ENCODE measurements around the gene IKBIP. TPM values are rescaled to one million over a fixed set of nuclear protein-coding genes. Genes with fewer than 3 reads are reported as not detected.
"Not testable (repeated sequence)": the region's sequence is repeated elsewhere in the genome, so short reads cannot be mapped to it uniquely, and the experiment has no call there.

The IKBIP gene
- total and polyA plus RNA-seq, 4 donors, result 14.9 to 26.6 (median 15.5) TPM

DNA sequence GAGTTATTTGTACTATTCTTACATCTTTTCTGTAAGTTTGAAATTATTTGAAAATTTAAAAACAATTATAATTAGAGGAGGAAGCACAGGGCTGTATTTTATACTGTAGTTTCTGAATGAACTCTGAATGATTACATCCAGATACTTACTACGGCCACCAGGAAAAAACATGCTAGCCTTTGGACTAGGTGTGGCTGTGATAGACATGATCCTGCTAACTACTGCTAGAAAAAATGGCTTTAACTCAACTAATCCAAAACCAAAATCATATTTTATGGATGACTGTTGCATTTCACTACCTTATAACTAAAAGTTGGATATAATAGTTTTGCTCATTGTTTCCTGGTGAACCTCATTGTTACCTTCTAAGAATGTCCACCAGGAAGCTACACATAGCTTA lies 66.2 kb downstream of the IKBIP start:
- whole genome bisulfite sequencing, 2 donors, result 81 to 90% methylated on average over 1 of the region's 1 CpG
- Histone ChIP-seq H3K9ac (ENCODE audit: insufficient read depth in 1 of 2, low read length in 2 of 2) (no peak overlapping the region), H3K4me3 (no peak overlapping the region), H3K36me3 (ENCODE audit: control insufficient read depth in 4 of 4, insufficient read depth in 4 of 4, low read length in 4 of 4) (no peaks in the 10 kb centered on the region), H3K9me3 (ENCODE audit: control insufficient read depth in 4 of 4, insufficient read depth in 3 of 4, low read length in 3 of 4) (no peaks in the 10 kb centered on the region), H3K27me3 (ENCODE audit: control insufficient read depth in 3 of 3, insufficient read depth in 3 of 3, low read length in 2 of 3) (no peaks in the 10 kb centered on the region), H3K4me1 (ENCODE audit: control insufficient read depth in 5 of 5, insufficient read depth in 5 of 5, low read length in 5 of 5) (peaks cover 0 to 3% (median 0%) of the 10 kb centered on the region in 5 donors), H3K27ac (ENCODE audit: low read depth in 1 of 2, low read length in 1 of 2) (no peak overlapping the region)
- ATAC-seq (ENCODE audit: insufficient read depth, low FRiP score), result no peak
- TF ChIP-seq, protein P1, sequence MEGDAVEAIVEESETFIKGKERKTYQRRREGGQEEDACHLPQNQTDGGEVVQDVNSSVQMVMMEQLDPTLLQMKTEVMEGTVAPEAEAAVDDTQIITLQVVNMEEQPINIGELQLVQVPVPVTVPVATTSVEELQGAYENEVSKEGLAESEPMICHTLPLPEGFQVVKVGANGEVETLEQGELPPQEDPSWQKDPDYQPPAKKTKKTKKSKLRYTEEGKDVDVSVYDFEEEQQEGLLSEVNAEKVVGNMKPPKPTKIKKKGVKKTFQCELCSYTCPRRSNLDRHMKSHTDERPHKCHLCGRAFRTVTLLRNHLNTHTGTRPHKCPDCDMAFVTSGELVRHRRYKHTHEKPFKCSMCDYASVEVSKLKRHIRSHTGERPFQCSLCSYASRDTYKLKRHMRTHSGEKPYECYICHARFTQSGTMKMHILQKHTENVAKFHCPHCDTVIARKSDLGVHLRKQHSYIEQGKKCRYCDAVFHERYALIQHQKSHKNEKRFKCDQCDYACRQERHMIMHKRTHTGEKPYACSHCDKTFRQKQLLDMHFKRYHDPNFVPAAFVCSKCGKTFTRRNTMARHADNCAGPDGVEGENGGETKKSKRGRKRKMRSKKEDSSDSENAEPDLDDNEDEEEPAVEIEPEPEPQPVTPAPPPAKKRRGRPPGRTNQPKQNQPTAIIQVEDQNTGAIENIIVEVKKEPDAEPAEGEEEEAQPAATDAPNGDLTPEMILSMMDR (IDR thresholded peaks at IDR 0.05; ENCODE audit: control extremely low read depth, extremely low read depth), result no peak
- DNase-seq, result no peak

DNA sequence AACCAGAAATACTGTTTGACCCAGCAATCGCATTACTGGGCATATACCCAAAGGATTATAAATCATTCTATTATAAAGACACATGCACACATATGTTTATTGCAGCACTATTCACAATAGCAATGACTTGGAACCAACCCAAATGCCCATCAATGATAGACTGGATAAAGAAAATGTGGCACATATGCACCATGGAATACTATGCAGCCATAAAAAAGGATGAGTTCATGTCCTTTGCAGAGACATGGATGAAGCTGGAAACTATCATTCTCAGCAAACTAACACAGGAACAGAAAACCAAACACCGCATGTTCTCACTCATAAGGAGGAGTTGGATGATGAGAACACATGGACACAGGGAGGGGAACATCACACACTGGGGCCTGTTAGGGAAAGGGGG lies 67.8 kb downstream of the IKBIP start:
- not testable (repeated sequence) for H3K9ac ChIP-seq (ENCODE audit: insufficient read depth in 1 of 2, low read length in 2 of 2); H3K4me1 ChIP-seq (ENCODE audit: control insufficient read depth in 5 of 5, insufficient read depth in 5 of 5, low read length in 5 of 5); ATAC-seq (ENCODE audit: insufficient read depth, low FRiP score); H3K27me3 ChIP-seq (ENCODE audit: control insufficient read depth in 3 of 3, insufficient read depth in 3 of 3, low read length in 2 of 3); H3K9me3 ChIP-seq (ENCODE audit: control insufficient read depth in 4 of 4, insufficient read depth in 3 of 4, low read length in 3 of 4); DNase-seq; H3K4me3 ChIP-seq; H3K27ac ChIP-seq (ENCODE audit: low read depth in 1 of 2, low read length in 1 of 2); H3K36me3 ChIP-seq (ENCODE audit: control insufficient read depth in 4 of 4, insufficient read depth in 4 of 4, low read length in 4 of 4)
- 87 to 92% methylated on average over 2 of the region's 2 CpGs for WGBS, 2 donors

DNA sequence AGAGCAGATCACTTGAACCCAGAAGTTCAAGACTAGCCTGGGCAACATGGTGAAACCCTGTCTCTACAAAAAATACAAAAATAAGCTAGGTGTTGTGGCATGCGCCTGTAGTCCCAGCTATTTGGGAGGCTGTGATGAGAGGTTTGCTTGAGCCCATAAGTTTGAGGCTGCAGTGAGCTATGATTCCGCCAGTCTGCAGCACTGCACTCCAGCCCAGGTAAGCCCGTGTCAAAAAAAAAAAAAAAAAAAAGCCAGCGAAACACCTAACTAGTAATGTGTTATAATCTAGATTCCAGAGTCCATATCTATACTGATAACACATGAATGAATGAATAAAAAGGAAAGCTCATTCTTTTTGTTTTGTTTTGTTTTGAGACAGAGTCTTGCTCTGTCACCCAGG lies 69.6 kb downstream of the IKBIP start:
- no peak overlapping the region for H3K4me3 ChIP-seq
- no peak for DNase-seq
- H3K9me3 ChIP-seq (ENCODE audit: control insufficient read depth in 4 of 4, insufficient read depth in 3 of 4, low read length in 3 of 4), result no peaks in the 10 kb centered on the region
- no peak overlapping the region for H3K27ac ChIP-seq (ENCODE audit: low read depth in 1 of 2, low read length in 1 of 2)
- WGBS, 2 donors, result 95 to 97% methylated on average over 4 of the region's 4 CpGs
- H3K36me3 ChIP-seq (ENCODE audit: control insufficient read depth in 4 of 4, insufficient read depth in 4 of 4, low read length in 4 of 4), result no peaks in the 10 kb centered on the region
- H3K4me1 ChIP-seq (ENCODE audit: control insufficient read depth in 5 of 5, insufficient read depth in 5 of 5, low read length in 5 of 5), result peaks cover 0 to 3% (median 0%) of the 10 kb centered on the region in 5 donors
- H3K27me3 ChIP-seq (ENCODE audit: control insufficient read depth in 3 of 3, insufficient read depth in 3 of 3, low read length in 2 of 3), result no peaks in the 10 kb centered on the region
- H3K9ac ChIP-seq (ENCODE audit: insufficient read depth in 1 of 2, low read length in 2 of 2), result no peak overlapping the region
- TF ChIP-seq, protein P1 (IDR thresholded peaks at IDR 0.05; ENCODE audit: control extremely low read depth, extremely low read depth), result no peak
- no peak for ATAC-seq (ENCODE audit: insufficient read depth, low FRiP score)

Small RNA genes within 50 kb of the gene (small RNA-seq; reads per million reads assigned to genes)
- 8.0 reads per million, percentile 95 among the genes with 10 or more reads in this experiment for gene SNORA53 (ENCODE audit: low replicate concordance)

Other genes starting within 250 kb of the IKBIP start
- 100 to 1,000 TPM in 1 of 2 donors, 10 to 100 TPM in 1; 36.8 to 149 TPM for gene TMPO, start 129.2 kb downstream of the IKBIP start, total RNA-seq
- 10 to 100 TPM; 20.7 to 24.3 TPM for gene TMPO, start 129.2 kb downstream of the IKBIP start, polyA plus RNA-seq
- 100 to 1,000 TPM; 331 to 575 TPM for gene SLC25A3, start 51.1 kb downstream of the IKBIP start, total RNA-seq
- 100 to 1,000 TPM; 359 to 378 TPM for gene SLC25A3, start 51.1 kb downstream of the IKBIP start, polyA plus RNA-seq
- gene APAF1, start 502 bp upstream of the IKBIP start, total RNA-seq, result 10 to 100 TPM; 15.4 to 53.2 TPM
- 10 to 100 TPM in 1 of 2 donors, 1 to 10 TPM in 1; 6.6 to 12.0 TPM for gene APAF1, start 502 bp upstream of the IKBIP start, polyA plus RNA-seq

Data from lung (tissue), 13 donors.